Sigmoid colon (tissue), 7 donors: Measurements from ENCODE around the gene USP4. TPM values are rescaled to one million over a fixed set of nuclear protein-coding genes. Genes with fewer than 3 reads are reported as not detected.

Experiments
- DNase-seq: peaks from one replicate; pipeline ENCODE4 v3.0.0-alpha.2; 2019
- H3K27ac ChIP-seq, 4 donors: fragments of 200-600 bp; sonication (generic); one replicate each; pipeline ENCODE4 v1.5.1; 2016 to 2019; ENCODE audit warnings: mild to moderate bottlenecking in 1 of 4
- H3K27me3 ChIP-seq, 3 donors: fragments of 200-600 bp; sonication (generic); one replicate each; pipeline ENCODE4 v1.5.1; 2019; ENCODE audit warnings: mild to moderate bottlenecking in 1 of 3
- H3K36me3 ChIP-seq, 4 donors: fragments of 200-600 bp; sonication (generic); one replicate each; pipeline ENCODE4 v1.5.1; 2016 to 2019
- H3K4me1 ChIP-seq, 4 donors: fragments of 200-600 bp; sonication (generic); one replicate each; pipeline ENCODE4 v1.5.1; 2017 to 2019
- H3K4me3 ChIP-seq, 4 donors: fragments of 200-600 bp; sonication (generic); one replicate each; pipeline ENCODE4 v1.5.1; 2017 to 2019; ENCODE audit warnings: mild to moderate bottlenecking in 2 of 4, moderate library complexity in 1 of 4
- H3K9me3 ChIP-seq, 4 donors: fragments of 200-600 bp in 3 of 4; sonication (generic) in 3 of 4; one replicate each; pipeline versions ENCODE4 v1.5.1 to v1.6.1; 2013 to 2019
- EP300 ChIP-seq, 4 donors: sonication (generic); formaldehyde crosslinking; IDR thresholded peaks; one replicate each; pipeline ENCODE4 v1.6.1; 2017; ENCODE audit warnings: antibody characterized with exemption in 4 of 4
- POLR2A ChIP-seq, 2 donors: fragments of 450-650 bp; IDR thresholded peaks; one replicate each; pipeline ENCODE4 v1.6.1; 2016; ENCODE audit warnings: antibody characterized with exemption in 2 of 2, mild to moderate bottlenecking in 2 of 2, moderate library complexity in 2 of 2
- POLR2AphosphoS5 ChIP-seq, 4 donors: sonication (generic); formaldehyde crosslinking; IDR thresholded peaks; one replicate each; pipeline ENCODE4 v1.6.1; 2017; ENCODE audit warnings: antibody characterized with exemption in 4 of 4
- WGBS, 2 donors: extraction: QIAGEN DNeasy Blood & Tissue Kit; methylation state at CpG; one replicate each; pipeline ENCODE4 v1.1.7; 2013; 5-methylcytosine and 5-hydroxymethylcytosine counted together
- intact Hi-C: fragments of 100-400 bp; cut with DNase I; formaldehyde crosslinking; loops from one replicate; pipeline ENCODE4 v1.15.1; 2023
- polyA plus RNA-seq, 3 donors: library from polyadenylated mRNA; stranded (reverse); fragments of 200-250 nt; gene quantifications; one replicate each; pipeline ENCODE4 v1.2.3, GENCODE V29; 2013
- total RNA-seq, 4 donors: library from RNA; depleted of rRNA; stranded (reverse); fragments of >200 nt; gene quantifications; one replicate each; pipeline ENCODE4 v1.1.0, GENCODE V29; 2016
- TF ChIP-seq, protein P1 (sequence below), 4 experiments: fragments of 450-650 bp in 3 of 4; fragments of 200-600 bp in 1 of 4; IDR thresholded peaks; one replicate each; pipeline ENCODE4 v1.5.1; 2016 to 2019; ENCODE audit warnings: antibody characterized with exemption in 4 of 4, mild to moderate bottlenecking in 3 of 4, moderate library complexity in 2 of 4
- donor health status: healthy with polysubstance abuse.
- donor health status: Bipolar disorder and iron deficiency.
- donor health status: healthy.

Gene USP4
- total RNA-seq: 10 to 100 TPM; 16.3 to 28.2 (median 20.5) TPM
- 10 to 100 TPM; 19.0 to 31.9 (median 22.2) TPM for polyA plus RNA-seq

DNA sequence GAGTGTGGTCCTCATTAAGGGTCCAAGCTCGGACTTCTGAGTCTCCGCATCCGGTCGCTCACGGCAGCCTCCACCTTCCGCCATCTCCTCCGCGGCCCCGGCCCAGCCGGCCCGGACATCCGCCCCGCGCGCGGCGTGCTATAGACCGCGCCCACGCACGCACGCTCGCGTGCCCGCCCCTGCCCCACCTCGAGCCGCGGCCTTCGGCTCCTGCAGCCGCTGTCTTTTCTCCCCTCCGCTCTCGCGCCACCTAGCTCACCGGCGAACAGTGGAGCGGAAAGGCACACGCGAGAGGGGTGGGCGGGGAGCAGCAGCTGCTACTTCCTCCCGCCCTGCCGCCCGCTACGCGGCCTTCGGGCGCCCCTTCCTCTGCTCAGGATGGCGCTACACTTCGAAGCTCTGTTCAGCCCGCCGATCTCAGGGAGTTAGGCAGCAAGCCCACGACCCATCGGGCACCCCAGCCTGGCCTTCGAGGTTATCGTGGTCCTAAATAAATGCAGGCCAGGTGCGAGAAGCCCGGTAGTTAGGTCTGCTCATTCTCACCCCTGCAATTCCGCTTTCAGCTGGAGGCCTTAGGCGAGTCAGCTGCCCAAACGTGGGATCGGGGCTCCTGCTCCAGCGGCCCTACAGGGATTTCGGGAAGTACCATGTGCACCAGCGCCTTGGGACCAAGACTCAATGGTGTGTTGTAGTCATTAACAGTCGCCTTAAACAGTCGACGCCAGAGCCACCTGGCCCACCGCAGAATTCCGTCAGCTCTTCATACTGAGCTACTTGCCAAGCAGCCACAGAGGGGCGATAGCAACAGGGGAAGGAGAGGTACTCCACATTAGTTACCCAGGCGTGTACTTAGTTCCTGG, at the start of gene USP4:
TSS of gene USP4 (minus strand) at position 113 of the 860 bp plus-strand sequence. CDS start at position 84, 29 bp downstream.
- 1 to 4% methylated on average over 70 of the region's 70 CpGs for WGBS, 2 donors
- intact Hi-C loops: loop anchor here (1.0 to 5.0 kb wide), 5 partner anchors 17 to 169 kb away; partner anchors contain the start of genes KLHDC8B, NICN1, RHOA and TCTA
- TF ChIP-seq EP300 (IDR thresholded peaks at IDR 0.05) (peak in 1 of 4 donors; percentile 2), POLR2AphosphoS5 (IDR thresholded peaks at IDR 0.05) (peak; percentile 54 to 86 (median 82)), POLR2A (IDR thresholded peaks at IDR 0.05) (peak in 1 of 2 donors; percentile 45)
- TF ChIP-seq, protein P1, sequence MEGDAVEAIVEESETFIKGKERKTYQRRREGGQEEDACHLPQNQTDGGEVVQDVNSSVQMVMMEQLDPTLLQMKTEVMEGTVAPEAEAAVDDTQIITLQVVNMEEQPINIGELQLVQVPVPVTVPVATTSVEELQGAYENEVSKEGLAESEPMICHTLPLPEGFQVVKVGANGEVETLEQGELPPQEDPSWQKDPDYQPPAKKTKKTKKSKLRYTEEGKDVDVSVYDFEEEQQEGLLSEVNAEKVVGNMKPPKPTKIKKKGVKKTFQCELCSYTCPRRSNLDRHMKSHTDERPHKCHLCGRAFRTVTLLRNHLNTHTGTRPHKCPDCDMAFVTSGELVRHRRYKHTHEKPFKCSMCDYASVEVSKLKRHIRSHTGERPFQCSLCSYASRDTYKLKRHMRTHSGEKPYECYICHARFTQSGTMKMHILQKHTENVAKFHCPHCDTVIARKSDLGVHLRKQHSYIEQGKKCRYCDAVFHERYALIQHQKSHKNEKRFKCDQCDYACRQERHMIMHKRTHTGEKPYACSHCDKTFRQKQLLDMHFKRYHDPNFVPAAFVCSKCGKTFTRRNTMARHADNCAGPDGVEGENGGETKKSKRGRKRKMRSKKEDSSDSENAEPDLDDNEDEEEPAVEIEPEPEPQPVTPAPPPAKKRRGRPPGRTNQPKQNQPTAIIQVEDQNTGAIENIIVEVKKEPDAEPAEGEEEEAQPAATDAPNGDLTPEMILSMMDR (IDR thresholded peaks at IDR 0.05): peak; percentile 6 to 15 (median 13)

DNA sequence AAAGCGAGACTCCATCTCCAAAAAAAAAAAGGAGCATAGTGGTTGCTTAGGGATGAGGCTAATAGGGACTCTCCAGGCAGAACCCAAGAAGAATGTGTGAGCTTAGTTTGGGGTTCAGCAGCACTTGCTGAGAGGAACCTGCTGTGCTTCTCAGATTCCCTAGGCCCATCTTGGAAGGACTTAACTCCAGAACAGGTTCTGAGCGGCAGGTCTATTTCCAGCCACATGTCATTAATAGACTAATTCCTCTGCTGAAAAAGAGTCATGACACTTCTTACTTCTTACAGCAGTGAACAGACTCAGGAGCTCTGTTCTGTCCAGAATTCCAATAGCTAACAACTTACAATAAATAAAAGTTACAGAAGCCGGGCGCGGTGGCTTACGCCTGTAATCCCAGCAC, 49.4 kb upstream of the USP4 start:
- no peak for TF ChIP-seq POLR2A (IDR thresholded peaks at IDR 0.05)
- TF ChIP-seq POLR2AphosphoS5 (IDR thresholded peaks at IDR 0.05): no peak
- TF ChIP-seq, protein P1 (IDR thresholded peaks at IDR 0.05): no peak
- no peak for TF ChIP-seq EP300 (IDR thresholded peaks at IDR 0.05)
- 97 to 98% methylated on average over 6 of the region's 6 CpGs for WGBS, 2 donors
- intact Hi-C loops: no loop called here
- DNase-seq: no peak
- no peaks in the 10 kb centered on the region for H3K9me3 ChIP-seq
- H3K27me3 ChIP-seq: no peaks in the 10 kb centered on the region
- no peak overlapping the region for H3K4me3 ChIP-seq
- H3K36me3 ChIP-seq: no peaks in the 10 kb centered on the region
- no peak overlapping the region for H3K27ac ChIP-seq
- peaks cover 0 to 45% (median 33%) of the 10 kb centered on the region in 4 donors for H3K4me1 ChIP-seq

More for the DNA sequence above, at the start of gene USP4:
- peaks cover 0 to 26% (median 21%) of the 10 kb centered on the region in 4 donors for H3K4me1 ChIP-seq
- H3K27me3 ChIP-seq: no peaks in the 10 kb centered on the region
- peaks cover 0 to 20% (median 7%) of the 10 kb centered on the region in 4 donors for H3K36me3 ChIP-seq
- peak; percentile 94 for DNase-seq
- H3K9me3 ChIP-seq: no peaks in the 10 kb centered on the region
- peak within 1 kb of the TSS; percentile 63 to 89 (median 68) for H3K4me3 ChIP-seq
- peak within 1 kb of the TSS; percentile 88 to 95 (median 93) for H3K27ac ChIP-seq

GRCh38 chr3:49388289-49388820, 48.5 kb upstream of the USP4 start:
- WGBS, 2 donors: 95 to 98% methylated on average over 1 of the region's 1 CpG
- H3K27me3 ChIP-seq: no peaks in the 10 kb centered on the region
- peaks cover 0 to 48% (median 38%) of the 10 kb centered on the region in 4 donors for H3K4me1 ChIP-seq
- TF ChIP-seq POLR2AphosphoS5 (IDR thresholded peaks at IDR 0.05) (no peak), EP300 (IDR thresholded peaks at IDR 0.05) (no peak), POLR2A (IDR thresholded peaks at IDR 0.05) (no peak)
- TF ChIP-seq, protein P1 (IDR thresholded peaks at IDR 0.05): no peak
- intact Hi-C loops: no loop called here
- H3K27ac ChIP-seq: no peak overlapping the region
- DNase-seq: no peak
- no peak overlapping the region for H3K4me3 ChIP-seq
- H3K36me3 ChIP-seq: no peaks in the 10 kb centered on the region
- no peaks in the 10 kb centered on the region for H3K9me3 ChIP-seq

DNA sequence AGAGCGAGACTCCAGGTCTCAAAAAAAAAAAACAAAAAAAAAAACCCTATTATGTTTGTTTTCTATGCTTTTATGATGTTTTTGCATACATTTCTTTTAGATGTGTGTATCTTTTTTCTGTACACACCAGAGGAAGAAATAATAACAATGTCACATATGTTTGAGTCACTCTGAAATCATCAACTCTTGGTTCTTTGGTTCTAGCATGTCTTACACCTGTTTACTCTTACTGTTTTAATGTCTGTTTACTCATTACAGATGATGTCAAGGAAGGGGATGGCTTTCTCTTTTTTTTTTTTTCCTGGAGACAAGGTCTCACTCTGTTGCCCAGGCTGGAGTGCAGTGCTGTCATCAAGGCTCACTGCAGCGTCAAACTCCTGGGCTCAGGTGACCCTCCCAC, 47.9 kb upstream of the USP4 start:
- Histone ChIP-seq H3K4me1 (peaks cover 0 to 54% (median 37%) of the 10 kb centered on the region in 4 donors), H3K27me3 (no peaks in the 10 kb centered on the region), H3K27ac (no peak overlapping the region), H3K9me3 (no peaks in the 10 kb centered on the region), H3K4me3 (no peak overlapping the region), H3K36me3 (no peaks in the 10 kb centered on the region)
- TF ChIP-seq EP300 (IDR thresholded peaks at IDR 0.05) (no peak), POLR2AphosphoS5 (IDR thresholded peaks at IDR 0.05) (no peak), POLR2A (IDR thresholded peaks at IDR 0.05) (no peak)
- TF ChIP-seq, protein P1 (IDR thresholded peaks at IDR 0.05): no peak
- intact Hi-C loops: no loop called here
- no peak for DNase-seq
- 91 to 95% methylated on average over 2 of the region's 2 CpGs for WGBS, 2 donors
